PC-9 (cell line): Measurements from ENCODE around the gene SPDYE1. TPM values are rescaled to one million over a fixed set of nuclear protein-coding genes. Genes with fewer than 3 reads are reported as not detected.
"Not testable (repeated sequence)": the region's sequence is repeated elsewhere in the genome, so short reads cannot be mapped to it uniquely, and the experiment has no call there.

Experiments used
- BruUV-seq: library from RNA; stranded (reverse); fragments of 400-500 nt; replicated peaks from 2 replicates; lab custom pipeline; 2021; lab: Mats Ljungman, UMichigan
- CTCF ChIA-PET: fragments of 300-600 bp; sonication (Branson Sonifier 250); formaldehyde crosslinking; loops from one replicate; lab custom pipeline; 2022; ENCODE audit warnings: antibody characterized with exemption; lab: Charles Lee
- POLR2A ChIA-PET: fragments of 300-600 bp; sonication (Branson Sonifier 250); formaldehyde crosslinking; loops from one replicate; lab custom pipeline; 2022; ENCODE audit warnings: antibody characterized with exemption; ENCODE audit not compliant: unreplicated experiment; lab: Charles Lee
- DNase-seq, 2 experiments: peaks; one replicate each; pipeline versions ENCODE4 v3.0.0 to v3.0.0-alpha.2; 2015 to 2022; ENCODE audit warnings: mixed read lengths in 1 of 2
- H2AFZ ChIP-seq: fragments of 200-600 bp; sonication (generic); 2 replicates; pipeline ENCODE4 v1.8.1; 2017; ENCODE audit warnings: antibody characterized with exemption
- H3F3A ChIP-seq: fragments of 200-600 bp; sonication (generic); 2 replicates; pipeline ENCODE4 v1.8.1; 2017; ENCODE audit warnings: antibody characterized with exemption, mild to moderate bottlenecking, low read depth; ENCODE audit not compliant: insufficient read depth
- H3K27ac ChIP-seq: fragments of 200-600 bp; sonication (generic); 2 replicates; pipeline ENCODE4 v1.6.1; 2016; ENCODE audit warnings: mixed run types
- H3K27me3 ChIP-seq: fragments of 200-600 bp; sonication (generic); 2 replicates; pipeline ENCODE4 v1.6.1; 2016; ENCODE audit warnings: low read depth, mixed run types; ENCODE audit not compliant: insufficient read depth
- H3K36me3 ChIP-seq: fragments of 200-600 bp; sonication (generic); 2 replicates; pipeline ENCODE4 v1.6.1; 2016; ENCODE audit warnings: low read depth, mixed run types
- H3K4me1 ChIP-seq: fragments of 200-600 bp; sonication (generic); replicated peaks from 2 replicates; pipeline ENCODE4 v1.6.1; 2016; ENCODE audit warnings: mixed run types; ENCODE audit not compliant: insufficient read depth
- H3K4me2 ChIP-seq: fragments of 200-600 bp; sonication (generic); 2 replicates; pipeline ENCODE4 v1.6.1; 2017; ENCODE audit warnings: mixed run types
- H3K4me3 ChIP-seq: fragments of 200-600 bp; sonication (generic); 2 replicates; pipeline ENCODE4 v1.6.1; 2016; ENCODE audit warnings: mixed run types
- H3K79me2 ChIP-seq: fragments of 200-600 bp; sonication (generic); 2 replicates; pipeline ENCODE4 v1.6.1; 2017; ENCODE audit warnings: low read depth, mixed run types
- H3K9me2 ChIP-seq: fragments of 200-600 bp; sonication (generic); 2 replicates; pipeline ENCODE4 v1.8.1; 2017; ENCODE audit warnings: mild to moderate bottlenecking; ENCODE audit not compliant: insufficient read depth
- H3K9me3 ChIP-seq: fragments of 200-600 bp; sonication (generic); 2 replicates; pipeline ENCODE4 v1.8.1; 2016; ENCODE audit warnings: low read depth; ENCODE audit not compliant: insufficient read depth
- H4K20me1 ChIP-seq: fragments of 200-600 bp; sonication (generic); 2 replicates; pipeline ENCODE4 v1.8.1; 2017; ENCODE audit not compliant: insufficient read depth
- intact Hi-C: fragments of 100-400 bp; cut with micrococcal nuclease; formaldehyde crosslinking; loops from one replicate; pipeline ENCODE4 v1.10.0; 2022; ENCODE audit not compliant: unreplicated experiment
- total RNA-seq: library from RNA; stranded (reverse); gene quantifications from 2 replicates; pipeline ENCODE4 v1.2.3, GENCODE V29; 2021

SPDYE1 gene
- total RNA-seq, 1 experiment from 2014 or later, result not detected

- H3K79me2 ChIP-seq, CTCF ChIA-PET, H2AFZ ChIP-seq, H3K27me3 ChIP-seq, H3K4me2 ChIP-seq, H3K4me1 ChIP-seq, intact Hi-C loops, BruUV-seq, H3F3A ChIP-seq, H4K20me1 ChIP-seq, H3K27ac ChIP-seq, H3K9me3 ChIP-seq, POLR2A ChIA-PET, H3K36me3 ChIP-seq, H3K9me2 ChIP-seq, H3K4me3 ChIP-seq: not testable (repeated sequence)
- DNase-seq, result peak in 1 of 2 experiments; percentile 28
These were observed 31.7 kb downstream of the SPDYE1 start for GRCh38 chr7:44029433-44029832.

- H3K79me2 ChIP-seq, H3K9me3 ChIP-seq, DNase-seq, H3K4me2 ChIP-seq, CTCF ChIA-PET, H2AFZ ChIP-seq, H3K4me3 ChIP-seq, intact Hi-C loops, H3K27ac ChIP-seq, BruUV-seq, H3K9me2 ChIP-seq, POLR2A ChIA-PET, H3K27me3 ChIP-seq, H4K20me1 ChIP-seq, H3F3A ChIP-seq, H3K4me1 ChIP-seq, H3K36me3 ChIP-seq: not testable (repeated sequence)
These were observed 32.3 kb downstream of the SPDYE1 start for GRCh38 chr7:44030029-44030428.

GRCh38 chr7:44031319-44031718, 33.6 kb downstream of the SPDYE1 start:
- POLR2A ChIA-PET, H3F3A ChIP-seq, H3K4me1 ChIP-seq, H3K36me3 ChIP-seq, BruUV-seq, H2AFZ ChIP-seq, CTCF ChIA-PET, DNase-seq, H4K20me1 ChIP-seq, H3K4me3 ChIP-seq, H3K4me2 ChIP-seq, H3K79me2 ChIP-seq, H3K27me3 ChIP-seq, H3K27ac ChIP-seq, H3K9me3 ChIP-seq, intact Hi-C loops, H3K9me2 ChIP-seq: not testable (repeated sequence)

GRCh38 chr7:44032031-44032430, 34.3 kb downstream of the SPDYE1 start:
- H3K36me3 ChIP-seq, H3K4me1 ChIP-seq, H3K4me2 ChIP-seq, H4K20me1 ChIP-seq, H3K27me3 ChIP-seq, intact Hi-C loops, CTCF ChIA-PET, BruUV-seq, H3K9me3 ChIP-seq, H3F3A ChIP-seq, POLR2A ChIA-PET, H3K9me2 ChIP-seq, H3K4me3 ChIP-seq, H2AFZ ChIP-seq, H3K27ac ChIP-seq, H3K79me2 ChIP-seq: not testable (repeated sequence)
- peak in 1 of 2 experiments; percentile 13 for DNase-seq

- BruUV-seq, H3K9me2 ChIP-seq, intact Hi-C loops, H3K27ac ChIP-seq, H3K27me3 ChIP-seq, H3K4me1 ChIP-seq, H2AFZ ChIP-seq, H3K9me3 ChIP-seq, H3F3A ChIP-seq, H3K36me3 ChIP-seq, H3K79me2 ChIP-seq, POLR2A ChIA-PET, H3K4me3 ChIP-seq, H3K4me2 ChIP-seq, H4K20me1 ChIP-seq: not testable (repeated sequence)
- CTCF ChIA-PET, result interaction anchor here (0.7 kb wide), 1 partner anchor 89 kb away, joined by 3 read pairs; the partner anchor contains the start of gene POLD2
- DNase-seq, result peak in 1 of 2 experiments; percentile 4
These were observed 36.5 kb downstream of the SPDYE1 start for GRCh38 chr7:44033971-44034844.

GRCh38 chr7:44036364-44036763, 38.7 kb downstream of the SPDYE1 start:
- H3K27ac ChIP-seq, H3K4me3 ChIP-seq, intact Hi-C loops, H3K27me3 ChIP-seq, H3K36me3 ChIP-seq, H2AFZ ChIP-seq, CTCF ChIA-PET, H3K79me2 ChIP-seq, H3K9me3 ChIP-seq, BruUV-seq, H3F3A ChIP-seq, POLR2A ChIA-PET, H3K4me1 ChIP-seq, H4K20me1 ChIP-seq, H3K9me2 ChIP-seq: not testable (repeated sequence)
- DNase-seq, result peak; percentile 42 to 56
- peak overlapping the region; percentile 61 for H3K4me2 ChIP-seq

GRCh38 chr7:44037951-44038350, 40.3 kb downstream of the SPDYE1 start:
- H3K9me2 ChIP-seq, intact Hi-C loops, H3K79me2 ChIP-seq, H3K4me3 ChIP-seq, H3F3A ChIP-seq, BruUV-seq, H3K4me1 ChIP-seq, H3K27me3 ChIP-seq, H3K4me2 ChIP-seq, H3K27ac ChIP-seq, H3K36me3 ChIP-seq, H2AFZ ChIP-seq, POLR2A ChIA-PET, H4K20me1 ChIP-seq, CTCF ChIA-PET, H3K9me3 ChIP-seq: not testable (repeated sequence)
- peak in 1 of 2 experiments; percentile 33 for DNase-seq
